Suppressor macrophage treated with lipopolysaccharide for 4 hours (primary cell): Measurements from ENCODE around the gene CERT1.

Experiments
- DNase-seq: peaks from one replicate; pipeline ENCODE4 v3.0.0-alpha.2; 2020

CERT1 gene

DNA sequence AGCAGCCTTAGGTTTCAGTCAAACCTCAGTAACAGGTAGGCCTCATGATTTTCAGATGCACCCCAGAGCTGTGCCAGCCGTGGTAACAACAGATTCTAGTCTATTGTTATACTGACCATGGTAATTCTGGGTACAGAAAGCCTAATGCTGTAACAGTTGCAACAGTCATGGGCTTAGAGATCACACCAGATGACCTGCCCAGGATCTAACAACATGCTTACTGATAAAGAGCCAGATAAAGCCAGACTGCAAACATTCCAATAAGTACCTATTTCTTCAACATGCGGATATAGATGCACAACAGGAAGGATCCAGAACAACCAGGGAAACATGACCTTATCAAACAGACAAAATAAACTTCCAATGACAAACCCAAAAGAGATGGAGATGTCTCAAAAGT is 42.8 kb downstream of the CERT1 start:
- no peak for DNase-seq

DNA sequence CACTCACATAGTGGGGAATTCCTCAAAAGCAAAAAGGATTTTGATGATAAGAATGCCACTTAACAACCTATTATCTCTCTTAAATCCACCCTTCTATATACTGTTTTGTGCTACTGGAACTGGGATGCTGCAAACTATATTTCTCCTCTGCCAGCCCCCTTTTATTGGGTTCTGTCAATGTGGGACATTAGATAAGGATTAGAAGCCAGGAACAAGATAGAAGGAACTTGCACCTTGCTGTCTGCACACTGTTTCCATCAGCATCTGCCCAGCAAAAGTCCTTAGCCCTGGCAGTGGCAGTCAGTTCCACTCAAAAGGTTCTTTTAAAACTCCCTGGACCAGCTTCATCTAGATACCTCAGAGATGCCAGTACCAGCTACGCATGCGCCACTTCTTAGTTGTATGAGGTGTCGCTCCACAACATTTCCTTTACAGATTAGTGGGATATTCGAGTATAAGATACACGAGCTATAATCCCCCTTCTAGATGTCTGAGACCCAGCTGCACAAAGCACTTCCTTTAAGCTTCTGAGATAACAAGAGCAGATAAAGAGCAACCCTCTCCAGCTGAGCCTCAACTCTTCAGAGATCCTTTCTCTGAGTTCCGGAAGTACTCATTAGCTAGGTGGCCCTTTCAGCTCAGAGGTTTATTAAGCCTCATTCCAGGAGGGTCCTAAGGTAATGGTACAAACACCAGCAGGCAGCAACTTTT is 45.3 kb downstream of the CERT1 start:
- DNase-seq, result no peak

DNA sequence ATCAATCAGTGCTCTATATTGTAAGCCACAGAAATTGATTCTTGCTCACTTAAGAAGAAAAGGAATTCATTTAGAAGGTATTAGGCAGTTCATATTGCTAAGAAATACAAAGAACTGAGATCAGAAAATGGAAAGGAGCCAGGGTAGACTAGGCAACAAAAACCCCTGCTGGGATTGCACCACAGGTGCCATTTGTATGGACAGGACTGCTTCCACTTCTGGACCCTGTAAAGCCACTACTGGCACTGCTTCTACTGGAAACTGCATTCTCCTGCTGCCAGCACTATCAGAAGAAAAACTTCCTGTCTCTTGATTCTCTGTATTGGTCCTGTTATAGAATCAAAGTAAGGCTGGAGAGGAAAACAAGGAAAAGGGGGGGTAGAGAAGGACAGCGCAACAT is 45.9 kb downstream of the CERT1 start:
- DNase-seq, result peak; percentile 17

DNA sequence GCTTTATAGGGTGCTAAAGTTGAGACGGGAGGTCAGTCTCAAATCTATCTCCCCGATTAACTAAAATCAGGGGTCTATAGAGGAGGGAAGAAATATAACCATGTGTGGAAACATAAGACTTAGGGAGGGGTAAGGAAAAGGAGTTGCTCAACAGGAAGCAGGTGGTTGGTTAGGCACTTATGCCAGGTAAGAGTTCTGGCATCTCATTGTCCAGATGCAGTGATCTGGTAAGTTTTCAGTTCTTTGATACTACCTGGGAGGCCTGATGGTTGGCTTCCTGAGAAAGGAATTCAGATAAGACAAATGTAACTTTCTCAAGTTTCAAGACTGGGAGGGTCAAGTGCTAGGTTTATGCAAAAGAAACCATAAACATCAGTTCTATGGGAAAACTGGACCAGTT is 47.7 kb downstream of the CERT1 start:
- no peak for DNase-seq

DNA sequence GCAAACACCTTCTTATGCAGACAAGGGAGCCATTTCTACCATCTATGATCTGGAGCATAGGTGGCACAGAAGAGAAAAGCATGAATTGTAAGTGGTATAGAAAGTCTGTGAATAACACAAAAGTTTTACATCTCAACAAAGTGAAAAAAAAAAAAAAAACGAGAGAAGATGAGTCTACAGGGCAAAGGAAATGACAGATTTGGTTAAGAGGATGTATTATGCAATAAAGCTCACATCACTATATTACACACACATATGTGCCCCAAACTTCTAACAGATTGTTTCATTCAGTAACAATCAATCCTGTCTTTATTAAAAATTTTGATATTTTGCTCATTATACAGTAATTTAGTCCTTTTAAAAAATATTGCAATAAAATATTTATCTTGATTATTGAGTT is 49.8 kb downstream of the CERT1 start:
- peak; percentile 62 for DNase-seq

DNA sequence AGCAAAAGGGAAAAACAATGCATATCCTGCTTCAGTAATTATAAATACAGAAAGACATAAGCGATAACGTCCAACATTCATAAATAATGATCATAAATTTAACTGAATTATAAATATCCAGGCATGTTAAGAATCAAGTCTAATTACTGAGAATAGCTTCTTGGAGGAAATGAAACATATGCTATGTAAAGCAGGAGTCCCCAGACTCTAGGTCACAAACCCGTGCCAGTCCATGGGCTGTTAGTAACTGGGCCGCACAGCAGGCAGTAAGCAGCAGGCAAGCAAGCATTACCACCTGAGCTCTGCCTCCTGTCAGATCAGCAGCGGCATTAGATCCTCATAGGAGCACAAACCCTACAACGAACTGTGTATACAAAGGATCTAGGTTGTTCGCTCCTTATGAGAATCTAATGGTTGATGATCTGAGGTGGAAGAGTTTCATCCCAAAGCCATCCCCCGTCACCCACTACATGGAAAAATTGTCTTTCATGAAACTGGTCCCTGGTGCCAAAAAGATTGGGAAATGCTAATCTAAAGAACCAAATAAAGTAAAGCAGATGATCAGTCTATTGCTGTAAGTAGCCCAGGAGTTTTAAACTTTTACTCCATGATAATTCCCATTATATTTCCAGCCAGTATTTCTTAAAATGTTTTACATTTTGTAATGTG is 50.4 kb downstream of the CERT1 start:
- no peak for DNase-seq

DNA sequence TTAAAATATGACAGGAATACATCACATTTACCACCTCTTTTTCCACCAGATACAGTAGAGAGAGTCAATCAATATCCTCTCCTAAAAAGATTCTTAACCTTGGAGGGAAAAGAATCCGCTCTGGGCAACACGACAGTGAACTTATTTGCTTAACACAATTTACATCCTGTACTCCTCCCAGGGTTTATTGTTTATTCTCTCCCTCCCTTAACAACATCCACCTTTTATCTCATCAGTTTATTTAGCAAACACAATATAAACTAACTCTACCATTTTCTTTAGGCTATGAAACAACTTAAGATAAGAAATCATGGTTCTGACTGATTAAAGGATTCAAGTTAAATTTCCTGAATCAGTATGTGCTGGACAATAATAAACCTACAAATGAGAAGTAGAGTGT is 50.9 kb downstream of the CERT1 start:
- DNase-seq, result no peak

DNA sequence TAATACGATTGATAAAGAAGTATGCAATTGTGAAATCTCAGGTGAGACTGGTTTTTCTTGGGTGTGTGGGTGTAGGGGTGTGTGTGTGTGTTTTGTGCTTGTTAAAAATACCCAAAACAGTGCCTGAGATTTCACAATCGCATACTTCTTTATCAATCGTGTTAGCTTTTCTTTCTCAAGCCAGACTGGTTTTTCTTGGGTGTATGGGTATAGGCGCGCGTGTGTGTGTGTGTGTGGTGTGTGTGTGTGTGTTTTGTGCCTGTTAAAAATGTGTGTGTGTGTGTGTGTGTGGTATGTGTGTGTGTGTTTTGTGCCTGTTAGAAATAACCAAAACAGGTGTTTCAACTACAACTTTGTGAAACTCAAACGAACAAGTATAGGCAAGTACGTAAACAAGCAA is 53.7 kb downstream of the CERT1 start:
- DNase-seq, result no peak

DNA sequence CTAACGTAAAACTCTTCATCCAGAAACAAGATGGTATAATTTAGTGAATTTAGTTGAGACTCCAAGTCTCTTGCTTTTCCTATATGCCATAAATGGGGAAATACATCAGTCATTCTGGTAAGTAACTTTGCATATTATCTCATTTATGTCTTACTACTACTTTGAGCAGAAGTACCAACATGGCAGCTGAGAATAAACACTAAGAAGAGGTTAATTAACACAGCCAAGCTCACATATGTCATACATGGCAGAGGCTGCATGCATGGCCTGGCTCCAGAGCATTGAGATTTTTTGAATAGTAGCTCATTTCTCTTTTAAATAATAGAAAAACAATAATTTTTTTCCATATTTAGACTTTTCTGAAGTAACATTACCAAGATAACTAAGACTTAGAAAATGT is 54.3 kb downstream of the CERT1 start:
- DNase-seq, result no peak

DNA sequence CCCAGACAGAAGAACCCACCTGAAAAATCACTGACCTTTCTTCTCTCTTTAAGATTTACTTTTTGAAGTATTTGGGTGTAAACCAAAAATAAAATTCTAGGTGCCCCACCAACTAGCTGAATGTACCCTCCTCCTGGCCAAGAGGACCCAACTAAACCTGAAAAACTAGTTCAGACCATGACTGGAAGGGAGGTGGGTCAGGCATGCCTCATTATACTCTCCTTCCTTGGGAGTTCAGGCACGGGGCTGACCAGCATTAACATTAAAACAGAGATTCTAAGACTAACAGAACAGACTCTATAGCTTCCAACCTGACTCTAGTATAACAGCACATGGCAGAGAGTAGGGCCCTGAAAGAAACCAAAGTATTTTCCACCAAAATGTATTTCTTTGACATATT is 61.4 kb downstream of the CERT1 start:
- DNase-seq, result no peak

DNA sequence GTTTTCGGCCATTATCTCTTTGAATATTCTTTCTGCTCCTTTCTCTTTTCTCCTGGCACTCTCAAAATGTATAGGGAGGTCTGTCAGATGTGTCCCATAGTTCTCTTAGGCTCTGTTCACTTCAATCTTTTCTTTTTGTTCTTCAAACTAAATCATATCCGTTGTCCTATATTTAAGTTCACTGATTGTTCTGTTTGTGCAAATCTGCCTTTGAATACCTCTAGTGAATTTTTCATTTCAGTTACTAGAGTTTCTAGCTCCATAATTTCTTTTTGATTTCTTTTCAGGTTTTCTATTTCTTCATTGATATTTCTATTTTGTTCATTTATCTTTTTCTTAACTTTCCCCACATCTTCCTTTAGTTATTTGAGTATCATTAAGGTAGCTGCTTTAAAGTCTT is 65.4 kb downstream of the CERT1 start:
- no peak for DNase-seq

DNA sequence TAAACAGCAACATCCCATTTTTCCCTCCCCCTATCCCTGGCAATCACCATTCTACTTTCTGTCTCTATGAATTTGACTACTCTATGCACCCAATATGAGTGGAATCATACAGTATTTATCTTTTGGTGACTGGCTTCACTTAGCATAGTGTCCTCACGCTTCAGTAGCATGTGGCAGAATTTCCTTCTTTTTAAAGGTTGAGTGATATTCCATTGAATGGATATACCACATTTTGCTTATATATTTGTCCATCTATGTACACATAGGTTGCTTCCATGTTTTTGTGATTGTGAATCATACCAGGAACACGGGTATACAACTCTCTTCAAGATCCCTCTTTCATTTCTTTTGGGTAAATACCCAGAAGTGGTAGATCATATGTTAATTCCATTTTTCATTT is 69.9 kb downstream of the CERT1 start:
- no peak for DNase-seq

DNA sequence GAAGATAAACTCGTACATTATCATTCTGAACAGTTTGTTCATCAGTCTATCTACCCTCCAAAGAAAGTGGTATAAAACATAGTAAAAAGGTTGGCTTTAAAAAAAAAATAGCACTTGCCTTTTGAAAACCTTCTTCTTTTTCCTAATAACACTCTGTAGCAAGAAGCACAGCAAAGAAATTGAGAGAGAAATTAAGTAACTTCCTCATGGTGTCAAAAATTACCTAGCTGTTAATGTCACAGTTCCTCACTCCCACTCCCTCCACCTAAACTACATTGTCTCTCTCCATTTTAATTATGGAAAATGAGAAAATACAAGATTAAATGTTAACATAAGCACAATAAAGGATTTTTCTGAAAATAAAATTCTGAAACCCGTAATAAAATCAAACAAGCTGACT is 72.2 kb downstream of the CERT1 start:
- no peak for DNase-seq

DNA sequence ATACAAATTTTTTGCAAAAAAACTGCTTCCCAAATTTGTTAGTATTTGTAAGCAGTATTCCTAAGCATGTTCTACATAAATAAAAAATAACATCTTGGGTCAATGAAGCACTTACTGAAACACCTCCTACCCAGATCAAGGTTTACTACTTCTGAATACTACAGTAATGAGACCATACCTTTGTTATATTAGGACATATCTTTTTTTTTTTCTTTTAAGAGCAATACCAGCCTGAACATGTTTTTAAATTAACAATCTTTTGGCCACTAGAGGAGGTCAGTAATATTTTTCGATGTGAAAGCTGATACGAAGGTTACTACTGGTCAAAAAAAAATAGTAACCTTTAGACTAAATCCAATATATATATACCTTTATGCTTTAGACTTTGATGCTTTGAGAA is 72.7 kb downstream of the CERT1 start:
- DNase-seq, result no peak

DNA sequence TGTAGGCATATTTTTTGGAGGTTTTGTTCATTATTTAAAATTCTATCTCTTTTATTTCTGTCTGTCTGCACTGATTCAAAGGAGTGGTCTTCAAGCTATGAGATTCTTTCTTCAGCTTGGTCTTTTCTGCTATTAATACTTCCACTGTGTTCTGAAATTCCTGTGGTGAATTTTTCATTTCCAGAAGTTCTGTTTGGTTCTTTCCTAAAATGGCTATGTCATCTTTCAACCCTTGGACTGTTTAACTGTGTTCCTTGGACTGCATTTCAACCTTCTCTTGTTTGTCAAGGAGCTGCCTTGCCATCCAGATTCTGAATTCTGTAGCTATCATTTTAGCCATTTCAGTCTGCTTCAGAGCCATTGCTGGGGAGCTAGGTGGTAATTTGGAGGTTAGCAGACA is 76.3 kb downstream of the CERT1 start:
- no peak for DNase-seq

DNA sequence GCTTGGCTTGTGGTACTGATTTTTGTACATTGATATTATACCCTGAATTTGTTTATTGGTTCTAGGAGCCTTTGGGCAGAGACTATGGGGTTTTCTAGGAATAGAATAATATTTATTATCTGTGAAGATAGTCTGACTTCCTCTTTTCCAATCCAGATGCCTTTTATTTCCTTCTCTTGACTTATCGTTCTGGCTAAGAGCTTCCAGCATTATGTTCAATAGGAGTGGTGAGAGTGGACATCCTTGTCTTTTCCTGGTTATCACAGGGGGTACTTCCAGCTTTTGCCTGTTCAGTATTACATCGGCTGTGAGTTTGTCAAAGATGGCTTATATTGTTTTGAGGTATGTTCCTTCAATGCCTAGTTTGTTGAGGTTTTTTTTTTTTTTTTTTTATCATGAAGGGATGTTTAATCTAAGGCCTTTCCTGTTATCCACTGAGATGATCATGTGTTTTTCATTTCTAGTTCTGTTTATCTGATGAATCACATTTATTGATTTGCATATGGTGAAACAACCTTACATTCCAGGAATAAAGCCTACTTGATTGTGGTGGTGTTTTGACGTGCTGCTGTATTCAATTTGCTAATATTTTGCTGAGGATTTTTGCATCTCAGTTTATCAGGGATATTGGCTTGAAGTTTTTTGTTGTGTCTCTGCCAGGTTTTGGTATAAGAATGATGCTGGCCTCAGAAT is 77.5 kb downstream of the CERT1 start:
- DNase-seq, result no peak

DNA sequence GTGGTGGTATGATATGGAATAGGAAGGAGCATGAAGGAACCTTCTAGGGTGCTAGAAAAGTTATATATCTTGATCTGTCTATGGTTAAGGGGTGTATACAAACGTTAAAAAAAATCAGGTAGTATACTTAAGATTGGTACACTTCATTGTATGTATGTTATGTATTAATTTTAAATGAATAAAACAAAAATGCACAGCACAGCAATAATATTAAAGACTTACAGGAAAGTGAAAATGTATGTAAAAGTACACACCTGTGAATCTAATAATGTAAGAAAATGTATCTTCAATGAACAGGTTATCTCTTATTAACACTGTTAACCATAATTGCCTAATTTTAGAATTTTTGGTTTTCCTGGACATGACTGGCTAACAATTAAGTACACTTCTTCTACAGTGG is 97.2 kb downstream of the CERT1 start:
- DNase-seq, result no peak

DNA sequence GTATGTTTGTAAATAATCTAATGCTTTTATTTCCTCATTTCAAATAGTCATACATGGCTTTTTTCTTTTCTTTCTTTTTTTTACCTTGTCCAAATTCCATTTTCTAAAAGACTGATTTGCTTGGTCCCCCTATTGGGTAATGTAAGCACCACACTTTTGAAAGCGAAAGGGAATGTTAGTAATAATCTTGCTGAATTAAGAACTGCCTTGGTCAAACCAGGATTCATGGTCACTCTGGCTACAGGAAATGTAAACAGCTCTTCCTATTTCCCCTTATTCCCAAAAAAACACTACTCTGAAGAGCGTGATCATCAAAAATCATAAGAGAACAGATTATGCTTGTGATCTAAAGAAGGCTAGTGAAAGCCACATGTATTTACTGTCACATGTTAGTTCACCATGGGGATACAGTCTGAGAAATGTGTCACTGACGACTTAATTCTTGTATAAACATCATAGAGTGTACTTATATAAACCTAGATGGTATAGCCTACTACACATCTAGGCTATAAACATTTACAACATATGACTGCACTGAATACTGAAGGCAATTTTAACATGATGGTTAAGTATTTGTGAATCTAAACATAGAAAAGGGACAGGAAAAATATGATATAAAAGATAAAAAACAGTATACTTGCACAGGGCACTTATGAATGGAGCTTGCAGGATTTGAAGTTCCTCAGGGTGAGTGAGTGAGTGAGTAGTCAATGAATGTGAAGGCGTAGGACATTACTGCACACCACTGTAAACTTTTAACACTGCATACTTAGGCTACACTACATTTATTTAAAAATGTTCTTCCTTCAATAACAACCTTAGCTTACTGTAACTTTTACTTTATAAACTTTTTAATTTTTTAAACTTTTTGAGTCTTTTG is 99.1 kb downstream of the CERT1 start:
- DNase-seq, result peak; percentile 63

DNA sequence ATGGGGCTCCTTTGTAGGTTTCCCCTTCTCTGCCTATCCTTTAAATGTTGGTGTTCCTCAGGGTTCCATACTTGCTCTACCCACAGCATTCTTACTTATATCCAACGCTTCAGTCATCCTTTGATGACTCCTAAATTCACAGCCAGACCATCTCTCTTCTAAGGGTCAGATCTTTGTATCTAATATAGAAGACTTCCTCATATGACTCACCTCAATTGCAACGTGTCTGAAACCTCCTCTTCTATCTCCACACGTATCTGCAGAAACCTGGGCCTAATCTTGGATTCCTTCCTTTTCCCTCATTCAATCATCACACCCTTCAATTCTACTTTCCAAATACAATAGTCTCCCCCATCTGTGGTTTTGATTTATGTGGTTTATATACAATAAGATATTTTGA is 106.1 kb downstream of the CERT1 start:
- DNase-seq, result peak; percentile 22

DNA sequence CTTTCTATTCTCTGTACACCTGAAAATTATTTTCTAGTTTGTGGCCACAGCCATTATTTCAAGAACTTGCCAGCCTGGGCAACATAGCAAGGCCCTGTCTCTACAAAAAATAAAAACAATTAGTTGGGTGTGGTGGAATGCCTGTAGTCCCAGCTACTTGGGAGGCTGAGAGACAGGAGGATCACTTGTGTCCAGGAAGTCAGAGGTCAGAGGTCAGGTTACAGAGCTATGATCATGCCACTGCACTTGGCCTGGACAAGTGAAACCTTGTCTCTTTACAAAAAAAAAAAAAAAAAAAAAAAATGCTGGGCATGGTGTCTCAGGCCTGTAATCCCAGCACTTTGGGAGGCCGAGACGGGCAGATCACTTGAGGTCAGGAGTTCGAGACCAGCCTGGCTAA is 116.2 kb downstream of the CERT1 start:
- DNase-seq, result no peak

DNA sequence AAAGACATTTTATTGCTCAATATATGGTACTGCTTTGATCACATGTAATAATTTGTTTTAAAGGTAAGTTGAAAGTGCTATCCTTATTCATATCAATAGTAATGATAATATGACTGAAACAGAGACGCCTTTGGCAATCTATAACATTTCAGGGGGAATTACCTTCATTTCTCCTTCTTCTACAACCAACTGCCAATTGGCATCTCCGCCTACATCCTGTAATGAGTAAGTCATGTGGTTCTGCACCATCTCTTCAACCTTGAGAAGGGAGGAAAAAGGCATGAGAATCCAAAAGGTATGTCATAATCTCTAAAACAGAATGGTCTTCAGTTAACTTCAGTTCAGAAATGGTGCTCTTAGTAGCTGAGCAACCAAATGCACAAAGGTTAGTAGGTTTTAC is 122.0 kb downstream of the CERT1 start:
- DNase-seq, result no peak

DNA sequence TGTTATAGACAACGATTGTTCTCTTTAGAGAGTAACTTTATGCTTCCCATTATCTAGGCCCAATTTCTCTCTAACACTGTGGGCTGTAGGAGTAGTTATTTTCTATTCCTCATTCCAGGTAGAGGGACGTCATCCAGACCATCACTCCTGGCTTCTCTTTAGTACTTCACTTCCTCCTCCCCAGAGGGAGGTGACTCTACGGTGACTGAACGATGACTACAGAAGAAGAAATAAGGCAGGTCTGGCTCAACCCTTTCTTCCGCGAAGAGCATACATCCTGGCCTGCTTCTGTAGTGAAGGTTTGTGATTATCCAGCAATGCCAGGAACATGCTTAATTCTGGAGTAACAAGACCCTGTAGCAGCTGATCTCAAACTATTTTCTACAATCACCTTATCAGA is 123.6 kb downstream of the CERT1 start:
- no peak for DNase-seq

DNA sequence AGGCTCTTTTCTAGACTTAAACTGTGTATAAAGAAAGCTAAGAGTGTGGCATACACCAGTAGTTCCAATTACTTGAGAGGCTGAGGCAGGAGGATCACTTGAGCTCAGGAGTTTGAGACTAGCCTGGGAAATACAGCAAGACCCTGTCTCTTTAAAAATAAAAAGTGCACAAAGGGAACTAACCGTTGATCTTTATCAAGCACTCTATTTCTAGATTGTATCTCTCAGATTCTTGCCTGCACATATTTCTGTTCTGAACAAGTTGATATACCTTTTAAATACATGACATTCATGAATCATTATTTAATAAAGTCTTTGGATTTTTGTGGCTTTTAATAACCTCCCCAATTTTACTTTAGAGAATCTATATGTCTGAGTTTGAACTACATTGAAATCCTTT is 127.2 kb downstream of the CERT1 start:
- no peak for DNase-seq
